GM21529 (cell line): Measurements from ENCODE around the gene LCN6.

Experiments
- ATAC-seq: cut with Tn5 transposase; IDR thresholded peaks from one replicate; pipeline ENCODE4 v1.9.1; 2021; ENCODE audit not compliant: unreplicated experiment

Gene LCN6

GRCh38 chr9:136726631-136727191 lies 21.6 kb downstream of the LCN6 start:
- ATAC-seq, result no peak

GRCh38 chr9:136726118-136726517 lies 22.2 kb downstream of the LCN6 start:
- ATAC-seq, result no peak

DNA sequence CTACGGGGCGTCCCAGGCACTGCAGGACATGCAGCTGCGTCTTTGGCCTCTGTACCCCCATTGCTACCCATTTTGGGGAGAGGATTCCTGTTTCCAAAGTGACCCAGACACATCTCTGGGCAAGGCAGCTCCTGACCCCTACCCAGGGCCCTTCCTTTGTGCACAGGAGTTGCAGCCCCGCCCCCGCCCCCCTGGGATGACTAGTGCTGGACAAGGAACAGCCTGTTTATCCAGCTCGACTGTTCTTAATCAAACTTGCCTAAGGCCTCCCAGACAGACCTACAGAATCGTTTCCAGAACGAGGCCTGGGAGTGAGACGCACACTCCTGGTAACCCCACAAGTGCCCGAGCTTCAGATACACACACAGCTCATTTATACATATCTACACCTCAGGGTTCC lies 22.7 kb downstream of the LCN6 start:
- no peak for ATAC-seq

DNA sequence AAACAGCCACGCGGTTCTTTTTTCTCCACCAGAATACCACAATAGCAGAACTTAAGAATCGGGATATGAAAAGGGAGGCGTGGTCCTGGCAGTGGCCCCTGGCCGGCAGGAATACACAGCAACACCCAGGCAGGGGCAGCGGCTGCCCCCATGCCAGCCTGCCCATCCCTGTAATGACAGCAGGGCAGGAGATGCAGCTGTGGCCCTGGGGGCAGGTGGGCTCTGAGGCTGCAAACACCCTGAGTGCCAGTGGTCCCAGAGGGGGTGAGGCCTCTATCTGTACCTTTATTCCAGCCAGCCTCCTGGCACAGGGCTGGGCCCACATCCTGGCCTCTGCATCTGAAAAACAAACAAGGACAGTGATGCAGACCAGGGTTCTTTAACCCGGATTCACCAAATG lies 23.6 kb downstream of the LCN6 start:
- ATAC-seq, result no peak

GRCh38 chr9:136723989-136724388 lies 24.3 kb downstream of the LCN6 start:
- ATAC-seq, result no peak

DNA sequence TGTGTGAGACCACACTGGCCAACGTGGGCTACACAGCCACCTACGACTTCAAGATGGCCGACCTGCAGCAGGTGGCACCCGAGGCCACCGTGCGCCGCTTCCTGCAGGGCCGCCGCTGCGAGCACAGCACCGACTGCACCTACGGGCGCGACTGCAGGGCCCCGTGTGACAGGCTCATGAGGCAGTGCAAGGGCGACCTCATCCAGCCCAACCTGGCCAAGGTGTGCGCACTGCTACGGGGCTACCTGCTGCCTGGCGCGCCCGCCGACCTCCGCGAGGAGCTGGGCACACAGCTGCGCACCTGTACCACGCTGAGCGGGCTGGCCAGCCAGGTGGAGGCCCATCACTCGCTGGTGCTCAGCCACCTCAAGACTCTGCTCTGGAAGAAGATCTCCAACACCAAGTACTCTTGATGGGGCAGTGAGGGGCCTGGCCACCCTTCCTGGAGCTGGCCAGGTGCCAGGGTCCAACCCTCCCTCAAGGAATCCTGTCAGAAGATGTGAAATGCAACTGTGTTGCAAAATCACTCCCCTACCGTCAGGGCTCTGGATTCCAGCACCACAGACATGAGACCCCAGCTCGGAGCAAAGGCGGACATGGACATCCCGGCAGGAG lies 24.9 kb downstream of the LCN6 start:
- ATAC-seq, result no peak

DNA sequence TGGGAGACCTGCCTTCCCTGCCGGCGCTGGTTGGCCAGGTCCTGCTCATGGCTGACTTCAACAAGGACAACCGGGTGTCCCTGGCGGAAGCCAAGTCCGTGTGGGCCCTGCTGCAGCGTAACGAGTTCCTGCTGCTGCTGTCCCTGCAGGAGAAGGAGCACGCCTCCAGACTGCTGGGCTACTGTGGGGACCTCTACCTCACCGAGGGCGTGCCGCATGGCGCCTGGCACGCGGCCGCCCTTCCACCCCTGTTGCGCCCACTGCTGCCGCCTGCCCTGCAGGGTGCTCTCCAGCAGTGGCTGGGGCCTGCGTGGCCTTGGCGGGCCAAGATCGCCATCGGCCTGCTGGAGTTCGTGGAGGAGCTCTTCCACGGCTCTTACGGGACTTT lies 25.4 kb downstream of the LCN6 start:
- no peak for ATAC-seq

DNA sequence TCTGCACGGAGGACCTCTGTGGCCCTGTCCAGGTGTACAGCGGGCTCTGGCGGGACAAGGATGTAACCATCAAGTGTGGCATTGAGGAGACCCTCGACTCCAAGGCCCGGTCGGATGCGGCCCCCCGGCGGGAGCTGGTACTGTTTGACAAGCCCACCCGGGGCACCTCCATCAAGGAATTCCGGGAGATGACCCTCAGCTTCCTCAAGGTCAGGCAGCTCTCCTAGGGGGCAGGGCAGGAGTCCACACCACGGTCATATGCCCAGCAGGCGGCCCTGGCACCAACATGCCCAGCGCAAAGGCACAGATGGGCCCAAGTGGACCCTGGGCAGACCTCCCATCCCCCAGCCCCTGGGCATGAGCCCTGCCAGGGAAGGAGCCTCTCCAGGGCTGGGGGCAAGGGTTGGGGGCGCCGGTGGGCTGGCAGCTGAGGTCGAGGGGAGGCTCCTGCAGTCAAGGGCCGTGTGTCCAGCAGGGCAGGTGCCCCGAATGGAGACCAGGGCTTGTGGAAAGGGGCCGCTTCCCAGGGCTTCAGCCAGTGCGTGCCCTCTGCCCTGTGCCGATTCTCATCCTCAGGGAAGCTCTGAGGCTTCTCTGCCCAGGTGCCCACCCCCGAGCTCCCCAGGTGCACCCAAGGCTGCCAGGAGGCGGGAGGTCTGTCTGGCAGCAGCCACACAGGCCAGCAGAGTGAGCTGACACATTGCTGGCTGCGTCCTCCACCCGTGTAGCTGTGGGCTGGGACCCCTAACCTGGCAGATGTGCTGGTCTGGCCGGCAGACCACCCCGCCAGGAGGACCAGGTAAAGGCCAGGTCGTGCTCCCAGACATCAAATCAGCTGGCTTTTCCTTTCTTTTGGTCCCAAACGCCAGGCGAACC lies 26.0 kb downstream of the LCN6 start:
- no peak for ATAC-seq

DNA sequence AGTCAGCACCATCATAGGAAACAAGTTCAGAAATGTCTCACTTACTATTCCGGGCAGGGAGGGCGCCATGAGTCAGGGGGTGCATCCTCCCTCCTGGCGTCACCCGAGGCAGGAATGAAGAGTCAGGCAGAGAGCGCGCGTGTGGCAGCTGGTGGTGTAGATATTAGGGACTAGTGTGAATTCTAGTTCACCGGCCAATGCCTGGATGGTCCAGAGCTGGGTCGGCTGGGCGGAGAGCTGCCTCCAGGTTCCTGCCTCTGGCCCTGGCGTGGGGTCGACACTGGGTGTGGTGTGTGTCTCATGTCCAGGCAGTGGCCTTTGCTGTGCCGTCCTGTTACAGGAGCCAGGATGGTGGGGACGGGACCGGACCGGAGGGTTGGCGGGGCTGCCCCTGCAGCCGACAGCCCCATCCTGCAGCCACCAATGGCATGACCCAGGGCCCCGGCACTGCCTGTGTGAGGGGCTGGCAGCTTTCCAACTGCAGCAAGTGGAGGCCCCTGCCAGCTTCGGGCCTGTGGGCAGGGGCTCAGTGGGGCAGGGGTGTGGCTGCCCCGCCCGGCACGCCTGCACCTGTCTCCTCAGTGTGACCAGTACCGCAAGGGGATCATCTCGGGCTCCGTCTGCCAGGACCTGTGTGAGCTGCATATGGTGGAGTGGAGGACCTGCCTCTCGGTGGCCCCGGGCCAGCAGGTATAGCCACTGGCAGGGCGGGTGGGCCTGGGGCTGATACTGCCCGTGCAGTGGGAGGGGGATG lies 26.8 kb downstream of the LCN6 start:
- ATAC-seq, result no peak

DNA sequence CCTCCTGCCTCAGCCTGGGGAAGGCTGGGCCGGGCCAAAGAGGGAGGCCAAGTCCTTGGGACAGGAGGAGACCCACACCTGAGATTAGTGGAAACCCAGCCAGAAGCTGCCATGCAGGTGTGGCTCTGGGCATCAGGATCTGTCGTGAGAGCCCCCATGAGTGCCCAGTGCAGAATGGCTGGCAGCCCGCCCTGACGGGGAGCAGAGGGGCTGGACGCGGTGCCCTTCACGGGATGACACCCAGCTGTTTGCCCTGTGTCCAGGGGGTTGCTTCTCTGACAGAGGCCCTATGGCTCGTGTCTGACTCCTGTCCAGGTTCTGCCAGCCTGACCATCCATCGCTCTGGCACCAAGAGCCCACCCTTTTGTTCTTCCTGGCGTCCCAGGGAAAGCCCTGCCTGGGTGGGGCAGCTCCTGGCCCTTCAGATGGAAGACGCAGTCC lies 27.4 kb downstream of the LCN6 start:
- no peak for ATAC-seq

- ATAC-seq, result no peak
Observed at GRCh38 chr9:136720251-136720897, 28.0 kb downstream of the LCN6 start.

GRCh38 chr9:136719195-136719880 lies 29.0 kb downstream of the LCN6 start:
- no peak for ATAC-seq

- no peak for ATAC-seq
Observed at GRCh38 chr9:136718345-136719194, 29.8 kb downstream of the LCN6 start.

DNA sequence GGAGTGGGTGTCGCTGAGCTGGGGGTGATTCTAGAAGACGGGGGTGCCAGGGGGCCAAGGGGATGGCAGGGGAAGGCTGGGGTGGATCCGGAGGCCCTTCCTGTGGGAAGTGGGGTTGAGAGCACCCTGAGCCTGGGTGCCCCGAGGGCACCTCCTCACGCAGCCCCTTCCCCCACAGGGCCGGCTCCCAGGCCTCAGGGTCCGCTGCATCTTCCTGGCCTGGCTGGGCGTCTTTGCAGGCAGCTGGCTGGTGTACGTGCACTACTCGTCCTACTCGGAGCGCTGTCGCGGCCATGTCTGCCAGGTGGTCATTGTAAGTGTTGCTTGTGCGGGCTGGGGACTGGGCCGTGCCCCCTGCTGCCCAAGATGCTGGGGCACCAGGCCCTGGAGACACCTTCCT lies 30.9 kb downstream of the LCN6 start:
- ATAC-seq, result no peak

GRCh38 chr9:136714893-136715274 lies 33.4 kb downstream of the LCN6 start:
- no peak for ATAC-seq

GRCh38 chr9:136714096-136714892 lies 34.0 kb downstream of the LCN6 start:
- no peak for ATAC-seq

DNA sequence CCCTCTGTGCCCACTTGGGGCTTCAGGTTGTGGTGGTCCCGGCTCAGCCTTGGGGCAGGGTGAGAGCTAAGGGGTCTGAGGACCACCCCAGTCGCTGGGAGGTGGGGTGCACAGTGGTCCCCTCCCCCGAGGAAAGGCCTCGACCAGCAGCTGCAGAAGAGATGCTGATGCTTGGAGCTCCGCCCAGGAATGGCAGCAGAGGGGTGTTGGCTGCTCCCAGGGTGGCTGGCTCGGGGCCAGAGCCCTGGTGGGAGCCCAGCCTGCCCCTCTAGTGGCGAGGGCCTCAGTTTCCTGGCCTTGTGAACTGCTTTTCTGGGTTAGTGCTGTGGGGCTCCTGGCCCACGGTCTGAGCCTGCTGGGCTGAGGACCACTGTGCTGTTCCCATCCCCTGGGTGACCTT lies 34.8 kb downstream of the LCN6 start:
- ATAC-seq, result no peak

- ATAC-seq, result no peak
Observed at GRCh38 chr9:136712690-136713544, 35.4 kb downstream of the LCN6 start.
